Fibroblast of peridontal ligament (primary cell): ENCODE data around the gene TASP1.
"Not testable (repeated sequence)": the region's sequence is repeated elsewhere in the genome, so short reads cannot be mapped to it uniquely, and the experiment has no call there.

Experiments
- DNase-seq: peaks from one replicate; pipeline ENCODE4 v3.0.0-alpha.2; 2010; ENCODE audit errors: extremely low read depth

Gene TASP1

DNA sequence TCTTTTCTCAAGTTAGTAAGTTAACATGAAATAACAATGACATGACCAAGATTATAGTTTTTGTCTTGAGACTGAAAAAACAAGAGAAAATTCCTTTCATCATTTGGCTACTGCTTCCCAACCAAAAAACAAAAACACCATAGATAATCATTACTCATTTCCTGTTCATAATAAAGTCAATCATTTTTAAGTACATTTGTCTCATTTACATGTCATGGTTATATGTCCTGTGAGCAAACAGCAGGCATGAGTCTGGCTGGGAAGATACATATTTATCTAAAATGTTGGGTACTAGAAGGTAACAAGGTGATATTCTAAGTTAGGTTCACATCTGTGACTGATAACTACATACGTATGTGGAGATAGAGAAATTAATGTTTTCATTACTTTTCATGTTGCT is 237.1 kb downstream of the TASP1 start:
- DNase-seq, result no peak

DNA sequence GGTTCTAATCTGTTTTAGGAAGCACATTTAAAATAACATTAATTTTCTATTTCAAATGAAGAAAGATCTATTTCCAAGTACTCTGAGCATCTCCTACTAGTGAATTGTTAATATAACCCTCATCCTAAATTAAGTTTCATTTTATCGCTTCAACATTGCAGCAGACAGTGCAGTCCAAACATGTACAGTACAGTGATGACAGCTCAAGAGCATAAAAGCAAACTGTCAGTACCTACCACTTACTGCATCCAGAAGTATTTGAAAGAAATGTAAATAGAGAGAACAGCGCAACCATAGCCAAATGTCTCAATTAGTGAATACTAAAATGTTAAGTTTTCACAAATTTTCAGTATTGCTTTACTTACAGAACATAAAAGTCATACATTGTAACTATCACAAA is 238.3 kb downstream of the TASP1 start:
- no peak for DNase-seq

DNA sequence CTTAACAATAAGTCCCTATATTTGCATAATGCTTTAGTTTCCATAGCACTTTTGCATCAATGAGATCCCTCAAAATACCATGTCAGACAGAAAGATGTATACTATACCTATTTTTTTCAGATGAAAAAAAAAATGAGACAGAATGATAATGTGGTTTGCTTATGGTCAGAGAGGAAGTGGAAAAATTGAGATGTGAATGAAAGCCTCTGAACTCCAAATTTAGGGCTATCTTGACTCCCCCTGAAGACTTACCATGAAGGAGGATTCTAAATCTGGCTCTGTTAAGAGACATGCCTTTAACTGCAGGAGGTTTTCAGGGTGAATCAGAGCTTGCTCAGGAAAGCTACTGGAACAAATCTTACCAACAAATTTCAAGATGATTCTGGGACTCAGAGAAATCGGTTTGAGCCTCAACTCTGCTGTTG is 241.4 kb downstream of the TASP1 start:
- DNase-seq, result peak; percentile 44

DNA sequence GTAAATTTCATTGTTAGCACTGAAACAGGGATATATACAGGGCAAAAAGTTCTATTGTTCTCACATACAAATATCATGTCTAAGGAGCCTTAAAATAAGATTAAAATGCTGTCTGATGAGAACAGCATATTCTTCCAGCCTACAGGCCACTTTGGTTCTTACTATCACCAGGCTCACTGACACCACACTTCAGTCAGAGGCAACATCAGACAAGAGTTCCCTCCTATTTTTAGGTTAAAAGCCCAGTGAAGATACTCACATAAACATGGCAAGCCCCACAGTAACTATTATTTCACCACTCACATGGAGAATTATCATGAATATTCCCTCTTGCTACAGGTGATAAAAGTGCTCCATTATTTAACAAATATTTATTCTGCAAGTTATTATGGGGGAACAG is 241.9 kb downstream of the TASP1 start:
- no peak for DNase-seq

DNA sequence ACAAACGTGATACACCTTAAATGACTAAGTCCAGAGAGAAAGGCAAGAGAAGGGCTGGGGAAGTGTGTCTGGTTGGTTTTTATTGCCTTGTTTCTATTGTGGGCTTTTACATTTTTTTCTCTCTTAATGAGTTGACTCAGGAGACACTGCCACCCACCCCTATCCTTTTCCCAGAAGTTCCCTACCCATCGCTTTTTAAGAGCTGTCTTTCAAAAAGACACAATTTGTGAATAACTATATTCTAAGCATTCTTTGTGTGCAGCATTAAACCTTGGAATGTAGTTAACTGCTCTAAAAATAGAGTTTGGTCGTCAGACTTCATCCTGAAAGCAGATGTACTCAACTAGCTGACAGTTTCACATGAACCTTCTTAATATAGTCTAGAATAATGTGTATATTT is 242.7 kb downstream of the TASP1 start:
- peak; percentile 72 for DNase-seq

DNA sequence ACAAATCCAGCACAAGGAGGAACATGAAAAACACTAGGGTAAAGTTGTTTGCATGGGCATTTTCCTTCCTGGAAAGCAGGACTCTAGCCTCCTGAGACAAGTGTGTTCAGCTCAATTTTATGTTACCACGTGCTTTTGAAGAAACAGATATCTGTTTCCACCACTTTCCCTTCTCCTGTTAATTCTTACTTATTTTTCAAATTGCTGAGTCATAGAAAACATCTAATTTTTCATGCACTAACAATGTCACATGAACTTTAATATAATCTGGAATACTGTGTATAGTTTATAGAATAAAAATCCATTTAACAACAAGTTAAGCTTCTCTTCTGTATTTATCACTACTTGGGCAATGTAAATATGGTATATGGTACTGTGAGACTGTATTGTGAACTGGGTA is 243.5 kb downstream of the TASP1 start:
- DNase-seq, result no peak

DNA sequence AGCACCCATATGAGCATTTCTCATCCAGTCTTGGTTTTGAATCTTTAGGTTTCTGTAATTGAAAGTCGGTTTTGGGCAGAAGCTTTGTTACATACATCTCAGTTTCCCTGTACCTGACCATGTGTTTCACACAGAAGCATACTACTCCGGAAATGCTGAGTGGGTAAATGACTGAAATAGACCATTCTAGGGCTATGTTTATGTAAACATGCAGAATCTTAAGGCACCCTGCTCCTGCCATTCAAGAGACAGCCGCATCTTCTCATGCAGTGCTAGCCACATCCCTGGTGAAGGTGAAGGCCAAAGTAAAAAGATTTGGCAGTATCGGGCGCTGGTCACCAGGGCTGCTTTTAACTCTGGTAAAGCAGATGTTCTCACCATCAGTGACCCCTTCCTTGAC is 246.3 kb downstream of the TASP1 start:
- DNase-seq, result no peak

DNA sequence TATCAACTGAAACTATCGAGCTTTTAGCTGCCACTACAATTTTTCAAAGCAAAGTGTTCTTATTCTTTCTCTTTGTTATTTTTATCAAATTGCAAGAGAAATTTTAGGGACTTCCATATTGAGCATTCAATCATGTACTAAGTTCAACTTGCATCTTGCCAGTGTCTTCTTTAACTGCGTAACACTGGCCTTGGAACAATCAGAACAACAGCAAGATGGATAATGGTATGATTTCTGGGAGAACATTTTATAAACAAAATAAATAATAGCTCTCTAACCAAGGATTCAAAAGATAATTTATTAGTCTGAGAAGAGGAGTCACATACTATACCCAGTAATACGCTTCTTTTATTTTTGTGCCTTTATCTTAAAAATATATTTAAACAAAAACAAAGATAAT is 249.6 kb downstream of the TASP1 start:
- no peak for DNase-seq

DNA sequence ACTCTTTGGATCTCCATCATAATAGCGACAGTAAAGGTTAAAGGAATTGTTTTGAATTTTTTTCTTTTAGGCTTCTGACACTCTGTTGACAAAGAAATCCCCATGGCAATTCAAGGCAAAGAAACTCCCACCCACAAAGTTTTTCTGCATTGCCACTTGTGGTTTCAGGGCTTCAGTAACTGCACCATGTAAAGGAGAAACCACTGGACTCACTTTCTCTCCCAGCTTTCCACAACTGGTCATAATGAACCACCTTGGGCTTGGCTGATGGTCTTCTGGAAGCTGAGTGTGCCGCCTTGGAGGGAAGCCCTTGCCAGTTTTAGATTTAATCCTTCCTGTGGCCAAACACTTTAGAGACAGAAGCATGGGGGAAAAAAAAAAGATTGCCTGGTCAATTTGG is 254.6 kb downstream of the TASP1 start:
- DNase-seq, result no peak

DNA sequence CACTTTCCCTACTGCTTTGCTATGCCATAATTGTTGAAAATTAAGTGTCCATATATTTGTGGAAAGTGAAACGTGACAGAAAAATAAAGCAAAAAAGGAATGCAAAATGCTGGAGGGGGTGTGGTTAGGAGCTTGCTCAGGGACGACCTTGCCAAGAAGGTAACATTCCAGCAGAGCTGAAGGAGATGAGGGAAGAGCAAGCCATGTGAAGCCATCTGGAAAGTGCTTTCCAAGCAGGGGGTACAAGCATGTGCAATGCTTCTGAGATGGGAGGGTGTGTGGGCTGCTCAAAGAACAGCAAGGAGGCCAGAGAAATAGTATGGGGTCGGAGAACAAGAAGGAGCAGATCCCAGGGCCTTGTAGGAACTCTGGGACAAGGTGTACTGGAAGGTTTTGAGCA is 255.9 kb downstream of the TASP1 start:
- no peak for DNase-seq

DNA sequence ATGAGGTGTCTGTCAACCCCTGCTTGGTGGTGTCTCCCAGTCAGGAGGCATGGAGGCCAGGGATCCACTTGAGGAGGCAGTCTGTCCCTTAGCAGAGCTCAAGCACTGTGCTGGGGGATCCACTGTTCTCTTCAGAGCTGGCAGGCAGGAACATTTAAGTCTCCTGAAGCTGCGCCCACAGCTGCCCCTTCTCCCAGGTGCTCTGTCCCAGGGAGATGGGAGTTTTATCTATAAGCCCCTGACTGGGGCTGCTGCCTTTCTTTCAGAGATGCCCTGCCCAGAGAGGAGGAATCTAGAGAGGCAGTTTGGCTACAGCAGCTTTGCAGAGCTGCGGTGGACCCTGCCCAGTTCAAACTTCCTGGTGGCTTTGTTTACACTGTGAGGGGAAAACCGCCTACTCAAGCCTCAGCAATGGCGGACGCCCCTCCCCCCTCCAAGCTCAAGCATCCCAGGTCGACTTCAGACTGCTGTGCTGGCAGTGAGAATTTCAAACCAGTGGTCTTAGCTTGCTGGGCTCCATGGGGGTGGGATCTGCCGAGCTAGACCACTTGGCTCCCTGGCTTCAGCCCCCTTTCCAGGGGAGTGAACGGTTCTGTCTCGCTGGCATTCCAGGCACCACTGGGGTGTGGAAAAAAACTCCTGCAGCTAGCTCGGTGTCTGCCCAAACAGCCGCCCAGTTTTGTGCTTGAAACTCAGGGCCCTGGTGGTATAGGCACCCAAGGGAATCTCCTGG is 258.1 kb downstream of the TASP1 start:
- DNase-seq, result not testable (repeated sequence)

DNA sequence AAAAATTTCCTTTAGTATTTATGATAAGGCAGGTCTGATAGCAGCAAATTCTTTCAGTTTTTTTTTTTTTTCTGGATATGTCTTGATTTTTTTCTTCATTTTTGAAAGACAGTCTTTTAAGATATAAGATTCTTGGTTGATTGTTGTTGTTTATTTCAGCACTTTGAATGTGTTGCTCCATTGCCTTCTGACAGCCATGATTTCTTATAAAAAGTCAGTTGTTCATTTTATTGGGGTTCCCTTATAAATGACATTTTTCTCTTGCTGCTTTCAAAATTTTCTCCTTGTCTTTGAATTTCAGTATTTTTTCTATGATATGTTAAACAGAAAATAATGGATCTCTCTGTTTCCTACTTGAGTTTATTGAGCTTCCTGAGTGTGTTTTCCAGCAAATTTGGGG is 265.3 kb downstream of the TASP1 start:
- DNase-seq, result no peak

DNA sequence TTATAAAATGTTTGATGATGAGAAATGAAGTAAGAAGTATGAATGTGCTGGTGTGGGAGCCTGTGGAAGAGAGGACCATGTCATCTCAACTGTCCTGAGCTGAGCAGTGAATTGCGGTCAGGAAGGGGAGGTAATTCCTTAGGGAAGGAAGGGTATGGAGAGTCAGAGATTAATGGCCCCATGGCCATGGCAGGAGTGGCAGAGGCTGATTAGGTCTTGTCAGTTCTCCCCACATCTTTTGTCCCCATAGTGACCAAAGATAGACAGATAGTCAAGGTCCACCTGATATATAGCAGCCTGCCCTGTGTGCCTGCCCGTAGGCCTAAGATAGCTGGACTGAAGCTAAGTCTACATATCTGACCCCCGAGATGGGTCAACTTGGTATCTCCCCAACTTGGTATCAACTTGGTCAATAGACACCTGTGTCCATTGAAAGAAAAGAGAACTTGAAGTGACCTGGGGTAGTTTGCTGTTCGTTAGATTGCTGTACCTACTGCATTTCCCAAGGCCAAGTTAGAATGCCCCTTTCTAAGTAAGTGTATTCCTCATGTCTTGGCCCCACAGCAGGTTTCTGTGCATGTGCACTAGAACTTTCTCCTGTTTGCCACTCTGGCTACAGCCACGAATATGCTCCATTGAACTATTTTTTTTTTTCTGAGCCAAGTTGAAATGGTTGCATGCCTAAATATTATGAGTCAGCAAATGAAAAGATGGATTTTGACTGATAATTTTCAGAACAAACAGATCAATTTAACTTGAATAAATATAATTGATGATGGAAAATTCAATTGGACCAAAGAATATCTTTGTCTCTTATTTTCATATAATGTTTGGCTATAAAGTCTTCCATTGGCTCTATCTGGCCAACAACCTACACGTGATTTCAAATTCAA is 274.2 kb downstream of the TASP1 start:
- no peak for DNase-seq

DNA sequence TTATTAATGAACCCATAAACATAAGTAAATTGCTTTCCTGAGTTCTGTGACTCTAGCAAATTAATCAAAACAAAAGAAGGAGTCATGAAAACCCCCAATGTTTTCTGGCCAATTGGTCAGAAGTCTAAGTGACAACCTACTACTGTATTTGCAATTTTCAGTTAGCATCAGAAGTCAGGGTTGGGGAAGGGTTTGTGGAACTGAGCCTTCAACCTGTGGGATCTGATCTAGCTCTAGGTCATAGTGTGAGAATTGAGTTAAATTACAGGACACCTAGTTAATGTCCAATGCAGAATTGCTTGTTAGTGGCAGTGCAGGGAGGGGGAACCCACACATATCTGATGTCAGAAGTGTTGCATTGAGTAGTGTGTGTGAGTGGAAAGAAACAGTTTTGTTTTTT is 275.3 kb downstream of the TASP1 start:
- no peak for DNase-seq

DNA sequence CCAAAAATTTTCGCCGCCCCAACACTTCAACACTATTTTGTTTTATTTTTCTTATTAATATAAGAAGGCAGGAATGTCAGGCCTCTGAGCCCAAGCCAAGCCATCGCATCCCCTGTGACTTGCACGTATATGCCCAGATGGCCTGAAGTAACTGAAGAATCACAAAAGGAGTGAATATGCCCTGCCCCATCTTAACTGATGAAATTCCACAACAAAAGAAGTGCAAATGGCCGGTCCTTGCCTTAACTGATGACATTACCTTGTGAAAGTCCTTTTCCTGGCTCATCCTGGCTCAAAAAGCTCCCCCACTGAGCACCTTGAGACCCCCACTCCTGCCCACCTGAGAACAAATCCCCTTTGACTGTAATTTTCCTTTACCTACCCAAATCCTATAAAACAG is 276.6 kb downstream of the TASP1 start:
- DNase-seq, result not testable (repeated sequence)

DNA sequence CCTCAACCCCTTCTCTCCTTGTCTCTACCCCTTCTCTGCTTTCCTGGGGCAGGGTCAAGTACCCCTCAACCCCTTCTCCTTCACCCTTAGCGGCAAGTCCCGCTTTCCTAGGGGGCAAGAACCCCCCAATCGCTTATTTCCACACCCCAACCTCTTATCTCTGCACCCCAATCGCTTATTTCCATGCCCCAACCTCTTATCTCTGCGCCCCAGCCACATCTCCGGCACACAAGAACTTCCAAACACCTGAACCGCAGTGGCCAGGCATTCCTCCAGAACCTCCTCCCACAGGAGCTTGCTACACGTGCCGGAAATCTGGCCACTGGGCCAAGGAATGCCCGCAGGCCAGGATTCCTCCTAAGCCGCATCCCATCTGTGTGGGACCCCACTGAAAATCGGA is 279.8 kb downstream of the TASP1 start:
- DNase-seq, result not testable (repeated sequence)

DNA sequence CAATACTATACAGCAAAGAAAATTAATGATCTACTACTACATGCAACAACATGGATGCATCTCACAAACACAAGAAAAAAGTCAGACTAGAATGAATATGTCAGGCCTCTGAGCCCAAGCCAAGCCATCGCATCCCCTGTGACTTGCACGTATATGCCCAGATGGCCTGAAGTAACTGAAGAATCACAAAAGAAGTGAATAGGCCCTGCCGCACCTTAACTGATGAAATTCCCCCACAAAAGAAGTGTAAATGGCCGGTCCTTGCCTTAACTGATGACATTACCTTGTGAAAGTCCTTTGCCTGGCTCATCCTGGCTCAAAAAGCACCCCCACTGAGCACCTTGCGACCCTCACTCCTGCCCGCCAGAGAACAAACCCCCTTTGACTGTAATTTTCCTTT is 280.9 kb downstream of the TASP1 start:
- not testable (repeated sequence) for DNase-seq

DNA sequence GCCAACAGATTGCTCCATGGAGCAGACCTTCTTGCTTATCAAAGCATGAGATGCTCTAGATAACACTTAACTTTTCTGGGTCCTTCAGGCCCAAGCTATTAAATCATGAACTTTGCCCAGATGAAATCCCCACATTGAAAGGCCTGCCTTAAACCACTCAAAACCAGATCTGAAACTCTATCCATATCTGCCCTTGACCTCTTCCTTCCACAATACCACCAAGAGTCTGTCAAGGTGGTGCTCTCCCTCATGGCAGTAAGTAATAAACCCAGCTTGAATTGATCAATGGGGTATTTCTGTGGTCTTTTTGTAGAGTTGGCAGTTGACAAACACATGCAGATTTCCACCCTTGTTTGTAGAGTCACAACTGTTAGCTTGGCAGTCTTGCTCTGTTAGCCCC is 282.1 kb downstream of the TASP1 start:
- no peak for DNase-seq

DNA sequence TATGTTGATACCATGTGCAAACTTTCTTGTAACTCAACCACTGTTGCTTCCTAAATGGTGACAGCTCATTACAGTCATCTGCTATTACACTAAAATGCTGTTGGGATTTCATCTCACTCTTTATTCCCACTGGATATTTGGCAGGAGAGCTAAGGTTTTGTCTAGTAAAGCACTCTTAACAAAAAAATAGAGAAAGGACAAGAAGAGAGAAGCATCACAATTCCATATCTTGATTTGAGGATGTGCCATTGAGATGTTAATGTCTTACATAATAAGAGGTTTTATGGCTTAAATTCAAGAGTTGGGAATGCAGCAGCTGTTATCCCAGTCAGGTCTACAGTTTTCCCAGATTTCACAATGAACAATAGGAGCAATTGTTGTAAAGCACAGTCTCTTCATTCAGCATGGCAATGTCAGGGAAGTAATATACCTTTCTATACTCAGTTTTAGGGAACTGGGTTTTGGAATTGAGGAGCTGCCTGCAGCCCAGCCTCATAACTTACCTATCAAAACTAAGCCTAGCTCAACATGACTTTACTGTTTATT is 282.7 kb downstream of the TASP1 start:
- DNase-seq, result no peak

DNA sequence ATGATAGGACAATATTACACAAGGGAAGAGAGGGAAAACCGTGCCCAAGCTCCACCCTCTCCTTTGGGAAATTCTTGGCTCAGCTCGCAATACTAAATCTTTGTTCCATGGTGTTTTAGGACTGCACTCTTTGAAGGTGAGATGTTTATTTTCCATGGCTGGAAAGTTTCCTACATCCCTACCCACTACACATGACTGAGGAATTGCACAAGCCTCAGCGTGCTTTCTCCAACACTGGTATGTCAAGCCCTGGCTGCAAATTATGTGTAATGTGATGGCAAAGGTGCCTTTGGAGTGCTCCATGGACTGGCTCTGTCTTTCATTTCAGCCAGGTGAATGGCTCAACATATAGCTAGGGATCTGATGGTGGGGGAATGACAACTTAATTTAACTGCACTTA is 283.3 kb downstream of the TASP1 start:
- DNase-seq, result no peak

DNA sequence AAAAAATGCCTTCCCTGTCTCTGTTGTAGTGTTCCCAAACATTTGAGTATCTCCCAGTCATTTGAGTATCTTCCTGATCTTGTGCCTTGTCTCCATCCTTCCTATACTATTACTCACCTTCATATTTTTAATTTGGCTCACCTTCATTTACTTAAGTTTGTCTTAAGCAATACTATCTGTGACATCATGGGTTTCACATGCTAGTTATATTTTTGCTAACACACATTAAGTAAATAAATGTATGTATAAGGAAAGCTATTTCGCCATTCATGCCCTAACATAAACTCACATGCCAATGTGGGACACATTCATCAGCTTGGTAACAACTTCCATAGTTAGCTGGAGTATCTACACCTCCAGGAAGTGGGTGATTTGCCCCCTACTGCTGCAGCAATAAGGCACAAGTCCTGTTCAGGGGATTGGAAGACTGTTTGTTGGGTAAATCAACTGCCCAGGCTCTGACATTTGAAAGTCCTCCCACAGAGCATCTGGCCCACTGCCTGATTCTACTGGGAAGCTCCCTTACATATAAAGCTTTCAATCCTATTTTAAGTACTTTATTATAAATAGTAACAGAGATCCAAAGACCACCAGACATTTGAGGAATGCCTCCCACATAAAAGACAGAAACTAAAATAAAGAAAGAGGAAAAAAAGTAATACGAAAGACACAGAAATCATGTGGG is 285.3 kb downstream of the TASP1 start:
- DNase-seq, result no peak

DNA sequence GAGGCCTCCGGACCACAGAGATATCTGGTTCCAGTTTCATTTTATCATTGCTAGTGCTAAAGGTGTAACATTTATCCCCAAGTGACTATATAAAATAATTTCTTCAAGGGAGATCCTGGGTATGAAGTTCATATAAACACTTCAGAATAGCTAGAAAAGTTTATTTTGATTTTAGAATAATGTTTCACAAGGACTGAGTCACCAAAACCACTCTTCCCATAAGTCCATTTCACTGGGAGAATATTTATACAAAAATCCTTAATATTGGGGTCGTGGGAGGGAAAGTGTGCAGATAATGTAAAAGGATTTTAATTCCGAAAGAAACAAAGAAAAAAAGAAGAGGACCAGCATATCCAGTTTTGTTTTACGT is 289.5 kb downstream of the TASP1 start:
- DNase-seq, result peak; percentile 39
